ENCODE data around the gene EIF4B. TPM values are rescaled to one million over a fixed set of nuclear protein-coding genes. Genes with fewer than 3 reads are reported as not detected.

EIF4B gene
- total RNA-seq, 1 experiment from 2014 or later: 809 TPM

GRCh38 chr12:53063708-53064612, 57.7 kb downstream of the EIF4B start:
- Histone ChIP-seq H3K36me3 (ENCODE audit: control insufficient read depth in 1 of 2, insufficient read depth in 2 of 2, low read length in 2 of 2) (peaks cover 3 to 29% of the 10 kb centered on the region in 2 experiments; a peak in 3 of 4 replicates), H2AFZ (ENCODE audit: low read depth, low read length, poor library complexity, severe bottlenecking) (no peak overlapping the region), H3K4me1 (ENCODE audit: control insufficient read depth in 1 of 2, insufficient read depth in 2 of 2, low read length in 2 of 2) (peaks cover 25 to 56% of the 10 kb centered on the region in 2 experiments), H3K9me2 (ENCODE audit: insufficient read depth) (no peaks in the 10 kb centered on the region), H3K79me2 (ENCODE audit: insufficient read depth, low read length) (no peaks in the 10 kb centered on the region), H3K9me3 (ENCODE audit: control insufficient read depth in 1 of 2, insufficient read depth in 1 of 2, low read depth in 1 of 2, low read length in 2 of 2) (no peaks in the 10 kb centered on the region), H3K27ac (ENCODE audit: low read depth, low read length) (no peak overlapping the region), H3K4me2 (ENCODE audit: low read length) (no peak overlapping the region), H3K27me3 (ENCODE audit: insufficient read depth, low read length) (no peaks in the 10 kb centered on the region), H3K4me3 (replicated peaks in 1 of 2; ENCODE audit: low read depth in 1 of 2, low read length in 2 of 2) (no peak overlapping the region), H3K9ac (ENCODE audit: low read length) (no peak overlapping the region), H4K20me1 (ENCODE audit: insufficient read depth) (peaks cover 3% of the 10 kb centered on the region; the same call in 1 of the 2 replicates)
- ChIA-PET RAD21 (ENCODE audit: low non-redundant PET in 1 of 2, low total read pairs in 2 of 2, uncharacterized antibody in 2 of 2, unreplicated experiment in 2 of 2) (interaction anchor here in 1 of 2 experiments (0.6 to 3.2 kb wide), 2 partner anchors 26 to 35 kb away, joined by 3 to 27 read pairs; no protein-coding TSS in a partner anchor), CTCF (interaction anchor here (0.8 to 3.9 kb wide), 3 partner anchors 15 to 134 kb away, joined by 3 to 110 read pairs (median 4); partner anchors contain the start of genes IGFBP6 and SPRYD3), POLR2A (interaction anchor here (0.8 kb wide), 1 partner anchor 10 kb away, joined by 4 read pairs; no protein-coding TSS in a partner anchor)
- TF ChIP-seq EGR1 (IDR thresholded peaks at IDR 0.05; ENCODE audit: low read depth) (no peak), POLR2A (IDR thresholded peaks at IDR 0.05; ENCODE audit: borderline replicate concordance, extremely low read depth, insufficient read depth, insufficient read length) (no peak), SP1 (IDR thresholded peaks at IDR 0.05; ENCODE audit: low read depth) (no peak), ZBTB33 (IDR thresholded peaks at IDR 0.05; ENCODE audit: extremely low read depth, insufficient replicate concordance, low read length) (no peak), JUND (IDR thresholded peaks at IDR 0.05) (no peak), POLR2AphosphoS5 (IDR thresholded peaks at IDR 0.05; ENCODE audit: low read depth, low read length) (no peak), ATF3 (IDR thresholded peaks at IDR 0.05) (no peak), TCF7L2 (IDR thresholded peaks at IDR 0.05; ENCODE audit: borderline replicate concordance, extremely low read depth, insufficient read depth, insufficient read length) (no peak), MAX (IDR thresholded peaks at IDR 0.05) (no peak), EZH2 (IDR thresholded peaks at IDR 0.05) (no peak), SIN3A (IDR thresholded peaks at IDR 0.05; ENCODE audit: low read depth) (no peak), REST (IDR thresholded peaks at IDR 0.05; ENCODE audit: low read depth) (no peak), EZH2phosphoT487 (IDR thresholded peaks at IDR 0.05; ENCODE audit: borderline replicate concordance) (no peak)
- DNase-seq (ENCODE audit: low read depth, low spot score) (no peak), ATAC-seq (no peak)
- intact Hi-C loops (cut with micrococcal nuclease): loop anchor here (10.0 kb wide), 1 partner anchor 221 kb away; no protein-coding TSS in a partner anchor
- BruUV-seq (replicated peaks): TSS peak; percentile 33

Data from HCT116 (cell line).